Fibroblast of gingiva (primary cell): ENCODE results near the gene CFAP69.
"Not testable (repeated sequence)": the region's sequence is repeated elsewhere in the genome, so short reads cannot be mapped to it uniquely, and the experiment has no call there.

ENCODE experiments used
- DNase-seq: peaks from one replicate; pipeline ENCODE4 v3.0.0-alpha.2; 2011; ENCODE audit warnings: low read depth

The CFAP69 gene

DNA sequence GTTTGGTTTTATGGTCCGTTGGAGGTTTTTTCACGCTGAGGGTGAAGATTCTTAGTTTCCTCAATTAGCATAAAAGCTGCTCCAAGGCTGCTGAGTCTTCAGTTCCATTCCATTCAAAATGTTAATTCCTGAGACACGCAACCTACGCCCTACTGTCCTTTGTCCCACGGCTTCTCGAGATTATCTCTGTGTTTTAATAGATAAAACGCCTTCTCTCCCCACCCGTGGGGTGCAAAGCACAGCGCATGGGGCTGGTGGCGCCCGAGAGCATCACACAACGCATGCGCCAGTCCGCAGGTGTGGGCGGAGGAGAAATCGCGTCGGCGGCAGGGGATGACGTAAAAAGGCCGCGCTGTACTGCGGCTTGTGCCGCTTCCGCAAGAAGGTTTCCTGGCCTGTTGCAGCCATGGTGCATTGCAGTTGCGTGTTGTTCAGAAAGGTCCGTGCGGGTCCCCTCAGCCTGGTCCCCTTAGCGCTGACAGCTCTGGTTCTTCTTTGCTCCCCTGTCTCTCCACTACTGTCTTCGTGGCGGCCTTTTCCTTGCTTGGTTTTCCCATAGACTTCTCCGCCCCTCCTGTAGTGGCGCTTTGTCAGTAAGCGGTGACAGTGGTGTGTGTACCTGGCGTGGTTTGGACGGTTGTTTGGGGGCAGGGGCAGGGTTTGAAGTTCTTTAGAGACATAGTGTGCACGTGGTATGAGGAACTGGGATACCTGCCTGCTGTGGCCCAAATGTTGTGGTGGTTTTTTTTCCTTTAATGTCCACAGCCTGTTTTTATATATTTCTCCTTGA, 101.6 kb downstream of the CFAP69 start, which contains the start of gene GTPBP10:
TSS of gene GTPBP10 (plus strand) at position 381 of the 790 bp plus-strand sequence. CDS start at position 407, 26 bp downstream.
- DNase-seq, result peak; percentile 96

DNA sequence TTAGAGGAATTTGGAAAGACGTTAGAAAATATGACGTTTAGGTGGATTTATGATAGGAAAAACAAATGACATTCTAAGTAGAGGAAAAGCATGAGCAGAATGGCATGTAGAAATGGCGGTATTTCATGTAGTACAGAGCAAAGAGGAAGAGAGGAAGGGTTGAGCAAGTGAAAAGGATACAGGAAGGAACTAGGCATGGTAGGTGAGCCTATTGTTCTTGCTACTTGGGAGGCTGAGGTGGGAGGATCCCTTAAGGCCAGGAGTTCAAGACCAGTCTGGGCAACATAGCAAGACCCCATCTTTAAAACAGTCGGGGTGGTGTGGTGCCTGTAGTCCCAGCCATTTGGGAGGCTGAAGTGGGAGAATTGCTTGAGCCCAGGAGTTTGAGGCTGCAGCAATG, 102.8 kb downstream of the CFAP69 start:
- no peak for DNase-seq

DNA sequence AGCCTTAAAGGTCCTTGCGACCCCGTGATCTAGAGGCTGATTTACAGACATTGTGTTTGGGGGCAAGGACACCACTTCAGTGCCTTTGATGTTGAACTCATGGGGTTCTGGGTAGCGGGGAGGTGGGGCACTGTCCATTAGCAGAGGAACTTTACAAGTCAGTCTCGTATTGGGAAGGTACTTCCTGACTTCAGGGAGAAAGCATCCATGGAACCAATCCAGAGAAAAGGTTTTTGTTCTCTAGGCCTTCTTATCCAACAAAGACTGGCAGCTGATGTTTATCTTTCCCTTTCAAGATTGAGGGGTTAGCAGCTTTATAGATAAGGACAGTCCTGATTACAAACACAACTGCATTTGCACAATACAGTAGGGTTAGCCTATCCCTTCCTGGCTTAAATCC, 104.3 kb downstream of the CFAP69 start:
- no peak for DNase-seq

DNA sequence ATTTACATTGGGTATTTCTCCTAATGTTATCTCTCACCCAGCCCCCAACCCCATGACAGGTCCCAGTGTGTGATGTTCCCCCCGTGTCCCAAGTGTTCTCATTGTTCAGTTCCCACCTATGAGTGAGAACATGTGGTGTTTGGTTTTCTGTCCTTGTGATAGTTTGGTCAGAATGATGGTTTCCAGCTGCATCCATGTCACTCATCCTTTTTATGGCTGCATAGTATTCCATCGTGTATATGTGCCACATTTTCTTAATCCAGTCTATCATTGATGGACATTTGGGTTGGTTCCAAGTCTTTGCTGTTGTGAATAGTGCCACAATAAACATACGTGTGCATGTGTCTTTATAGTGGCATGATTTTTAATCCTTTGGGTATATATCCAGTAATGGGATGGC, 105.1 kb downstream of the CFAP69 start:
- DNase-seq, result not testable (repeated sequence)

DNA sequence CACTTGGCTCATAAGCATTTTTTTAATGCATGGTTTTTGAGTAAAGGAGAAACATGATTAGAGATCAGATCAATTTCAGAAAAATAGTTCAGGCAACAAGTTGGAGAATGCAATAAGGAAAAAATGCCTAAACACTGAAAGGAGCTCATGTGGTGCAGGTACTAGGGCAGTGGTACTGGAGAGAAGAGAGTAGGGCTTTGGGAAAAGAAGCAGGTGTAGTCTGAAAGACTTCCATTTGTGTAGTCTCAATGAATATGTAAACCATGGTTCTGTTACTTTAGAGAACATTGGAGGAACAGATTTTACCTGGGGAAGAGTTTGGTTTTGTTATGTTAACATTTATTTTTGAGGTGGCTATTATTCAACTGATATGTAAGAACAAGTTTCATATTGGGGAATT, 107.0 kb downstream of the CFAP69 start:
- DNase-seq, result no peak
